GM18951 (cell line): Measurements from ENCODE around the gene OSBPL5.

ENCODE experiments used
- POLR2A ChIP-seq: IDR thresholded peaks from 4 replicates; pipeline ENCODE4 v1.6.1; 2011; ENCODE audit warnings: mild to moderate bottlenecking; ENCODE audit not compliant: insufficient read length, insufficient read depth; ENCODE audit errors: extremely low read depth
- in situ Hi-C: fragments of 300-500 bp; cut with MboI; formaldehyde crosslinking; loops from one replicate; pipeline ENCODE4 v1.12.0; 2022; ENCODE audit warnings: low sequenced_read_pairs, mixed read lengths, inconsistent platforms; ENCODE audit not compliant: unreplicated experiment

OSBPL5 gene

DNA sequence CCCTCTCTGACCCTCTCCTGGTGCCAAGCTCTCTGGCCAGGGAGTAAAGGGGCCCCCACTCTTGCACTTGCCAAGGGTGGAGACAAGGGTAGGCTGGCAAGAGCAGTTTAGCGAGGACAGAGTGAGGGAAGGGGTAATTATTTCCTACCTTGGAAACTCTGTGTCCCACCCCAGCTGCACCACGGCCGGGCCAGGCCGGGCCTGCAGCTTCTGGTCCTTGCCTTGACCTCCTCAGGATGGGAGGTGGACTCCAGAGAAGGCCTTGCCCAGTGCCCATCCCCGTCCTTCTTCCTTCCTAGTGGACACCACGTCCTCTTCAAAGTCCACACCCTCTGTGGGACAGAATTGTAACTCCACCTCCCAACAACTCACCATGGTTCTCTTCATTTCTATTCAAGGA, 18.4 kb upstream of the OSBPL5 start:
- in situ Hi-C loops = no loop called here
- TF ChIP-seq POLR2A = no peak

DNA sequence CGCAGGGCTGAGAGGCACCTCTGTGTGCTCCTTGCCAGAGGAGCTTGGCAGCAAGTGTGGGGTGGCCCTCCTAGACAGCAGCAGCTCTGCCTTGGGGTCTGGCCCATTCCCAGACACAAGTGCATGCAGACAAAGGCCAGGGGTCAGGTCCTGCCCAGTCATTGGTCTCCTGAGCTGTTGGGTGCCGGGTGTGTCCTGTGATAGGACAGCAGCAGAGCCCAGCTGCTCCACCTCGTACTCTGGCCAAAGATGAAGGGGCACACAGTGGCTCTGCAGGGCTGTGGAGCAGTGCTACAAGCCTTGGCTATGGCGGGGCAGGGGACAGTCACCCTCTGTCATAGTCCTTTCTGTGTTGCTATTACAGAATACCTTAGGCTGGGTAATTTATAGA, 17.3 kb upstream of the OSBPL5 start:
- in situ Hi-C loops = no loop called here
- TF ChIP-seq POLR2A = no peak

DNA sequence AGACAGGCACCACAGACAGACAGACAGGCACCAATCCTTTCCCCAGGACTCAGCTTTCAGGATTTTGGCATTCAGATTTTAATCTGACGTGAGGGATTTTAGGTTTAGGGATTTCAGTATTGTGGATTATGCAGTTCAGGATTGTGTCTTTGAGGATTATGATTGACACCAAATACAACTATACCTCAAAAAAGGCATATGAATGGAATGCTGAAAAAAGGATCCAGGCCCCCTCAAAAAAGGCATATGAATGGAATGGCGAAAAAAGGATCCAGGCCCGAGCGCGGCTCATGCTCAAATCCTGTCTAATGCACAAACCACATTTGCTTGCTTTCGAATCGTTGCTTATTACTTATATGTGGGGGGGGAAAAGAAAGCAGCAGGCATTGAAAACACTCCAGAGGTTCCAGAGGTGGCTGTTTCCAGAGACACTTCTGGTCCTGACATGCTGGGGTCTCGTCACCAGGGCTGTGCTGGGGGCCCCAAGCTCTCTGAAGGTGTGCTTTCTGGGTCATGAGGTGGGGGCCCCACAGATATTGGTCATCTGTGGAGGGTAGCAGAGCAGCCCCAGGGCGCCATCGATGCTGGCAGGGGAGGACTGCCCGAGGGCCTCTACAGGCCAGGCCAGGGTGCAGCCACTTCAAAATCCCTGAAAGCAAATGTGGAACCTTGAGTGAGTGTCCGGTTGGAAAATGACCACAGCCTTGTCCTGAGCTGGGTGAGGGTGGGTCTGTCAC, 16.8 kb upstream of the OSBPL5 start:
- TF ChIP-seq POLR2A = no peak
- in situ Hi-C loops = no loop called here

DNA sequence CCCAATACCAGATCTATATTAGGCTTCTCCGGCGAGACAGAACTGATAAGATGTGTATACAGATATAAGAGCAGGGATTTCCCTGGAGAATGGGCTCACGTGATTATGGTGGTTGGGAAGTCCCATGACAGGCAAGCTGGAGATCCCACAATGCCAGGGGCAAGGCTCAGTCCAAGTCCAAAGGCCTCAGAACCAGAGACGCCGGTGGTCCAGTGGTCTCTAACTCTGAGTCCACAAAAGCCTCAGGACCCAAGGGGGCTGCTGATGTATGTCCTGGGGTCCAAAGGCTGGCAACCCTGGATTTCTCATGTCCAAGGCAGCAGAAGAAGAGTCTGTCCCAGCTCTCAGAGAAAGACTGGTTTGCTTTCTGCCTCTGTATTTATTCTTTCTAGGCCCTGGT, 15.8 kb upstream of the OSBPL5 start:
- no peak for TF ChIP-seq POLR2A
- in situ Hi-C loops = no loop called here

DNA sequence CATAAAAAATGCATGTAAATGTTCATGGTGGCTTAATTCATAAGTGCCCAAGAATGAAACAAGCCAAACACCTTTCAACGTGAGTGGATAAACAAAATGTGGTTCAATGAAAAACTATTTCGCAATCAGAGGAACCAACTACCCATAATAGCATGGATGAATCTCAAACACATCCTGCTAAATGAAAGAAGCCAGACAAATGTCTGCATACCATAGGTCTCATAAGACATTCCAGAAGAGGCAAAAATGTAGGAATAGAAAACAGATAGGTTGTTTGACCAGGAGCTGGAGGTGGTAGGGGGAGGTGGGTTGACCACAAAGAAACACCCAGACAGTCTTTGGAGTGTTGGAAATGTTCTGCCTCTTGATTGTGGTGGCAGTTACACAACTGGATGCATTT, 13.2 kb upstream of the OSBPL5 start:
- in situ Hi-C loops = no loop called here
- no peak for TF ChIP-seq POLR2A

DNA sequence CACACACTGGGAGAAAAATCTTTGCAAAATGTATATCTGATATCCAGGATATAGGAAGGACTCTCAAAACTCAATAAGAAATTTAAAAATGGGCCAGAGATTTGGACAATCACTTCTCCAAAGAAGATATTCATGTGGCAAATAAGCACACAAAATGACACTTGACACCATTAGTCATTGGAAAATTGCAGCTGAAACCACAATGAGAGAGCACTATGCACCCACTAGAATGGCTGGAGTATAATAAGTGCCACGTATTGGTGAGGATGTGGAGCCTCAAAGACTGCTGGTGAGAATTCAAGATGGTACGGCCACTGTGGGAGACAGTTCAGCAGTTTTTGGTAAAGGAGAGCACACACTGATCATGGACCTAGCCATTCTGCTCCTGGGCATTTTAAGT, 12.8 kb upstream of the OSBPL5 start:
- no peak for TF ChIP-seq POLR2A
- in situ Hi-C loops = no loop called here

DNA sequence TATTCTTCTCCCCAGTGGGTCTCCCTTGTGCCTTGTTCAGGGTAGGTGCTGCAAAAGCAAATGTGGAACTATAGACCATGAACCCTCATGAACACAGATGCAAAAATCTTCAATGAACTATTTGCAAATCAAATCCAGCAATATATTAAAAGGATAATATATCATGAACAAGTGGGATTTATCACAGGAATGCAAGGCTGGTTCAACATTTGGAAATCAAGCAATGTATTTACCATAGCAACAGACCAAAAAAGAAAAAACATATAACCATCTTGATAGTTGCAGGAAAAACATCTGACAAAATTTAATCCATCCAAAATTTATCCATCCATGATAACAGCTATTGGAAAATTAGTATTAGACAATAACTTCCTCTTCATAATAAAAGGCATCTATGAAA, 11.4 kb upstream of the OSBPL5 start:
- in situ Hi-C loops = no loop called here
- TF ChIP-seq POLR2A = no peak

DNA sequence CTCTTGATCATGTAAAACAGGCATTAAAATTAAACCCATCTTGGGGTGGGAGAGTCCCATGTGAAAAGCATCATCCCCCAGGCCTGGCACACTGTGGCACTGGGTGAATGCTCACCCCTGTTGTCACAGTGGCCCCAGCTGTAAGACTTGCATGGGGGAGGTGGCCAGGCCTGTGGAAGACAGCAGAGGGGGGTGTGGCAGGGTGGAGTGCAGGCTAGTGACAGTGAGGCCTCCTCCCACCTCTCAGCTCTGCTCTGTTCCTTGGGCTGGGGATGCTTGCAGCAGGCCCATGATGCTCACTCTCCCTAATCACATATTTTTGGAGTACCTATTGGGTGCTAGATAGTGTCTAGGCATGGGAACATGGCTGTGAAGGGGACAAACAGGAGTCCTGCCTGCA, 10.1 kb upstream of the OSBPL5 start:
- TF ChIP-seq POLR2A = no peak
- in situ Hi-C loops = no loop called here

DNA sequence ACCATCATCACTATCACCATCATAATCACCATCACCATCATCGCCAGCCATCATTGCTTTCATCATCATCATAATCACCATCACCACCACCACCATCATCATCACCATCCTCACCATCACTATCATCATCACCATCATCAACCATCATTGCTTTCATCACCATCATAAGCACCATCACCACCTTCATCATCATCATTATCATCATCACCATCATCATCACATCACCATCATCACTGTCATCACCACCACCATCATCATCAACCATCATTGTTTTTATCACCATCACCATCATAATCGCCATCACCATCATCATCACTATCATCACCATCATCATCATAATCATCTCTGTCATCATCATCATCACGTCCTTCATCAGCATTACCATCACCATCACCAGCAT, 9.3 kb upstream of the OSBPL5 start:
- in situ Hi-C loops = no loop called here
- no peak for TF ChIP-seq POLR2A

DNA sequence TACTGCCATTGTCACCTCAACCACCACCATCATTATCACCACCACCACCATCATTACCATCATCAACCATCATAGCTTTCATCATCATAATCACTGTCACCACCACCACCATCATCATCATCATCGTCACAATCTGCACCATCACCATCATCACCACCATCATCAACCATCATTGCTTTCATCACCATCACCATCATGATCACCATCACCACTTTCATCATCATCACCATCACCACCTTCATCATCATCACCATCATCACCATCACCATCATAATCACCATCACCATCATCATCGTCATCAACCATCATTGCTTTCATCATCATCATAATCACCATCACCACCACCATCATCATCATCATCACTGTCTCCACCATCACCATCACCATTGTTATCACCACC, 8.7 kb upstream of the OSBPL5 start:
- in situ Hi-C loops = no loop called here
- no peak for TF ChIP-seq POLR2A

DNA sequence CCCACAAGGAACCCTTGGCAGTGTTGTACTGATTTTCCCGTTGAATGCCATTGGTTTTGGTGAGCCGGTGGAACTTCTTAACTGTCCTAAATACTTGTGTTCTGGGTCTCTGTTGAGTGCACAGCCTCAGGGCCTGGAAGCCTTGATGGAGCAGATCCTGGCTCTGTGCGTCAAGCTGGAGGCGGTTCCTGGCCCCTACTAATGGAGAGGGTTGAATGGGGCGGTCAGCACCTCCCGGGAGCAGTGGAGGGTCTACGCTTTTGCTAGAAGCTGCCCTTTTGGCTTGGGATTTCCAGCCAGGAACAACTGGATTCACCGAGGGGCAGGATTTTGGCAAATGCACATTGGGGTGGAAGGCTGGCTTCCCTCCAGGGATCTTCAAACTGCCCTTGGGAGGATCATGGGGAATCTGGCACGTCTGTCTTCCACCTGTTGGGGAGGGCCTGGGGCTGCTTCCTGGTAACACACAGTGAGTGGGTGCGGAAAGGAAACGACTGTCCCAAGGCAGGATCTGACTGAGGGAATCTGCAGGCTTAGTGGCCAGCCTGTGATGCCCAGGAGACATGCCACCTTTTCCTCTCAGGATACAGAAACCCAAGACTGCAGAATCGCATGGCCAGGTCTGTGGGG, 6.9 kb upstream of the OSBPL5 start:
- no peak for TF ChIP-seq POLR2A
- in situ Hi-C loops = no loop called here

DNA sequence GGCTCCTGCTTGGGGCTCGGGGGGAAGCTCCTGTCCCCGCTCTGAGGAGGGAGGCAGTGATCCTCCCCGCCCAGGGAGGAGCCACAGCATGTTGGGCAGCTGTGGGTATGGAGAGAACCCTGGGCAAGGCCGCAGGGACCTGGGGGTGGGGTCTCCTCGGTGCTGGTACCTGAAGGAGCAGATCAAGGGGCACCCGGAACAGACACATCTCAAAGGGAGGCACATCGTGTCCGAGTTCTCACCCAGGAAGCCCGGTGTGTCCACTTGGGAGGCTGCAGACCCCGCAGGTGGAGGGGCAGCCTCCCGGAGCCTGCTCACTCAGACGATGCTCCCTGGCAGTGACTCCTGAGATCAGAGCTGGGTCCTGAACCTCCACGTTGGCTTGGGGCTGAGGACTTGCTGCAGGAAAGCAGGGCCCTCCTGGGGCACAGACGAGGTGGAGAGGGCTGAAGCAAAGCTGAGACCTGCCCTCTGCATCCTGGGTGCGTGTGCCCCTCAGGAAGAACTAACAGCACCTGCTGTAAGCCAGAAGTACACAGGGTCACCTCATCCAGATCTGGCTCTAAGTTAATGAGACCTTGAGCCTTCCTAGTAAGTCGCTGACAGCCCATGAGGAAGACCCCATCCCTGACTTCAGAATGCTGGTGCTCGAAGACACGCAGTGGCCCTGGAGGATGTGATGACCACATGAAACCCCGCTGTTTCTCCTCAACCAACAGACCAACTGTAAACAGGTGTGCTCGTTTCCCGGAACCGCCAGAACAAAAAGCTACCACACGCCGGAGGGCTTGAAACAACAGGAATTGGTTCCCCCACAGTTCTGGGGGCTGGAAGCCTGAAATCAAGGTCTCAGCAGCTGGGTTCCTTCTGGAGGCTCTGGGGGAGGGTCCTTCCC, 5.9 kb upstream of the OSBPL5 start:
- no peak for TF ChIP-seq POLR2A
- in situ Hi-C loops = no loop called here

DNA sequence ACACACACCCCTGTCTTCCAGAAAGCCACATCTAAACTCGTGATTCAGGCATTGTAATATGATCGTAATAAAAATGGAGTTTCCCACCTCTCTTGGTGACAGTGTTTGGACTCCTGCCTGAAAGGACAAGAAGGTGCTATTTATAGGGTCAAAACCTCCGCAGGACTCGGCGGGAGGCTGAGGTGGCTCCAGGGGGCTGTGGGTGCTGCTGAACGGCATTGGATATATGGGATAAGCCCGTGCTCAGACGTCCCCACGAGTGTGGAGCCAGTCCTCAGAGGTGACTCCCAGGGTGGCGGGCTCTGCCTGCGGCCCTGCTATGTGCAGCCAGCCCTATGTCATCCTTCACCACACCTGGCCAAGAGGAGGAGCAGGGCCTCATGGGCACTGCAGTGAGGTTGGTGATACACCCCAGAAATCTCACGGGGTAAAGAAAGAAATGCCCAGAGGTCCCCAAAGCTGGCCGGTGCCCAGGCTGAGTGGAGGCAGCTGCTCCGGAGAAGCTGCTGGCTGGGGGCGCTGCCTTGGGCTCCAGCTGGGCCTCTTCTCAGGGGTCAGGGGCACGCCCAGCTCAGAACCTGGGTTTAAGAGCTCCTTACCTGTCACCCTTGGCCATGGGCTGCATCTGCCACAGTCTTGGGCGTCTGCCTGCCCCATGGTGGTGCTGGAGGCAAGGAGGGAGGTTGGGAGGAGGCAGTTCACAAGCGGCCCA, 5.1 kb upstream of the OSBPL5 start:
- in situ Hi-C loops = no loop called here
- no peak for TF ChIP-seq POLR2A
